Cardiac septum (tissue), 1 donor: ENCODE results near the gene FBXW2. TPM values are rescaled to one million over a fixed set of nuclear protein-coding genes. Genes with fewer than 3 reads are reported as not detected.

Experiments
- DNase-seq: peaks from one replicate; pipeline ENCODE4 v3.0.0-alpha.2; 2020; ENCODE audit warnings: low spot score
- intact Hi-C: fragments of 100-400 bp; cut with DNase I; formaldehyde crosslinking; loops from one replicate; pipeline ENCODE4 v1.14.0; 2022
- total RNA-seq: library from RNA; stranded (reverse); fragmentation: NEBNext Ultra II Directional; extraction: Animal tissue kit (Norgen Biotek cat#: 25700); gene quantifications from one replicate; pipeline ENCODE4 v1.2.1, GENCODE V29; 2021
- donor health status: DM: no; HTN: no; CAD: no.

FBXW2 gene
- total RNA-seq, 1 donor from 2014 or later: 46.2 TPM

- no peak for DNase-seq
- intact Hi-C loops: no loop called here
These were observed 68.3 kb downstream of the FBXW2 start for GRCh38 chr9:120724757-120725400.

- DNase-seq: no peak
- intact Hi-C loops: no loop called here
These were observed 69.7 kb downstream of the FBXW2 start for GRCh38 chr9:120723565-120723964.

- no peak for DNase-seq
- intact Hi-C loops: no loop called here
These were observed 72.8 kb downstream of the FBXW2 start for GRCh38 chr9:120720404-120720803.

GRCh38 chr9:120718316-120718715, 74.9 kb downstream of the FBXW2 start:
- intact Hi-C loops: loop anchor here (5.0 kb wide), 1 partner anchor 74 kb away; the partner anchor contains the start of gene FBXW2
- DNase-seq: no peak

GRCh38 chr9:120717176-120717575, 76.0 kb downstream of the FBXW2 start:
- intact Hi-C loops: loop anchor here (5.0 kb wide), 1 partner anchor 75 kb away; the partner anchor contains the start of gene FBXW2
- DNase-seq: no peak

GRCh38 chr9:120716483-120716882, 76.7 kb downstream of the FBXW2 start:
- intact Hi-C loops: loop anchor here (5.0 kb wide), 1 partner anchor 76 kb away; the partner anchor contains the start of gene FBXW2
- no peak for DNase-seq

GRCh38 chr9:120715389-120715924, 77.8 kb downstream of the FBXW2 start:
- no peak for DNase-seq
- intact Hi-C loops: loop anchor here (5.0 kb wide), 1 partner anchor 77 kb away; the partner anchor contains the start of gene FBXW2

- intact Hi-C loops: loop anchor here (5.0 kb wide), 1 partner anchor 77 kb away; the partner anchor contains the start of gene FBXW2
- DNase-seq: no peak
These were observed 78.3 kb downstream of the FBXW2 start for GRCh38 chr9:120714846-120715388.

- peak; percentile 100 for DNase-seq
- intact Hi-C loops: no loop called here
These were observed 78.9 kb downstream of the FBXW2 start, which contains the start of gene MEGF9 for GRCh38 chr9:120714088-120714845. MEGF9 (minus strand) TSS chr9:120714470; CDS start chr9:120714358, 112 bp downstream.

- DNase-seq: peak; percentile 76
- intact Hi-C loops: no loop called here
These were observed 79.7 kb downstream of the FBXW2 start for GRCh38 chr9:120713257-120714087.

- no peak for DNase-seq
- intact Hi-C loops: no loop called here
These were observed 80.6 kb downstream of the FBXW2 start for GRCh38 chr9:120712539-120713031.

- no peak for DNase-seq
- intact Hi-C loops: no loop called here
These were observed 81.2 kb downstream of the FBXW2 start for GRCh38 chr9:120711841-120712538.

GRCh38 chr9:120711354-120711753, 81.9 kb downstream of the FBXW2 start:
- intact Hi-C loops: no loop called here
- no peak for DNase-seq

- DNase-seq: no peak
- intact Hi-C loops: no loop called here
These were observed 82.9 kb downstream of the FBXW2 start for GRCh38 chr9:120710110-120710981.

- DNase-seq: no peak
- intact Hi-C loops: no loop called here
These were observed 84.5 kb downstream of the FBXW2 start for GRCh38 chr9:120708526-120709224.

- intact Hi-C loops: no loop called here
- DNase-seq: no peak
These were observed 86.0 kb downstream of the FBXW2 start for GRCh38 chr9:120707170-120707569.
